Measurements from ENCODE around the gene SPOP.
A peak's percentile ranks its signal among the peaks of the same experiment; 100 is the strongest.

SPOP gene

GRCh38 chr17:49696233-49696761, 18.4 kb upstream of the SPOP start:
- no peak overlapping the region for H3K4me3 ChIP-seq (ENCODE audit: low read depth, low read length)
- no peak overlapping the region for H3K27ac ChIP-seq
- no peaks in the 10 kb centered on the region for H3K79me2 ChIP-seq
- H3K36me3 ChIP-seq (ENCODE audit: control insufficient read depth, insufficient read depth, low read length), result no peaks in the 10 kb centered on the region
- peaks cover 3% of the 10 kb centered on the region for H3K4me1 ChIP-seq
- H3K4me2 ChIP-seq (ENCODE audit: low read length), result no peak overlapping the region
- no peaks in the 10 kb centered on the region for H3K27me3 ChIP-seq (ENCODE audit: control insufficient read depth, insufficient read depth, low read length)
- no peak overlapping the region for H3K9ac ChIP-seq
- H3K9me3 ChIP-seq (ENCODE audit: control insufficient read depth, low read length), result no peaks in the 10 kb centered on the region
- TF ChIP-seq, protein P1, sequence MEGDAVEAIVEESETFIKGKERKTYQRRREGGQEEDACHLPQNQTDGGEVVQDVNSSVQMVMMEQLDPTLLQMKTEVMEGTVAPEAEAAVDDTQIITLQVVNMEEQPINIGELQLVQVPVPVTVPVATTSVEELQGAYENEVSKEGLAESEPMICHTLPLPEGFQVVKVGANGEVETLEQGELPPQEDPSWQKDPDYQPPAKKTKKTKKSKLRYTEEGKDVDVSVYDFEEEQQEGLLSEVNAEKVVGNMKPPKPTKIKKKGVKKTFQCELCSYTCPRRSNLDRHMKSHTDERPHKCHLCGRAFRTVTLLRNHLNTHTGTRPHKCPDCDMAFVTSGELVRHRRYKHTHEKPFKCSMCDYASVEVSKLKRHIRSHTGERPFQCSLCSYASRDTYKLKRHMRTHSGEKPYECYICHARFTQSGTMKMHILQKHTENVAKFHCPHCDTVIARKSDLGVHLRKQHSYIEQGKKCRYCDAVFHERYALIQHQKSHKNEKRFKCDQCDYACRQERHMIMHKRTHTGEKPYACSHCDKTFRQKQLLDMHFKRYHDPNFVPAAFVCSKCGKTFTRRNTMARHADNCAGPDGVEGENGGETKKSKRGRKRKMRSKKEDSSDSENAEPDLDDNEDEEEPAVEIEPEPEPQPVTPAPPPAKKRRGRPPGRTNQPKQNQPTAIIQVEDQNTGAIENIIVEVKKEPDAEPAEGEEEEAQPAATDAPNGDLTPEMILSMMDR (IDR thresholded peaks at IDR 0.05), result no peak
- H2AFZ ChIP-seq, result no peak overlapping the region

- H3K36me3 ChIP-seq (ENCODE audit: control insufficient read depth, insufficient read depth, low read length), result no peaks in the 10 kb centered on the region
- H3K4me1 ChIP-seq, result peaks cover 3% of the 10 kb centered on the region
- H3K27me3 ChIP-seq (ENCODE audit: control insufficient read depth, insufficient read depth, low read length), result no peaks in the 10 kb centered on the region
- H3K4me2 ChIP-seq (ENCODE audit: low read length), result no peak overlapping the region
- no peaks in the 10 kb centered on the region for H3K79me2 ChIP-seq
- TF ChIP-seq, protein P1 (IDR thresholded peaks at IDR 0.05), result no peak
- no peak overlapping the region for H3K27ac ChIP-seq
- no peak overlapping the region for H3K4me3 ChIP-seq (ENCODE audit: low read depth, low read length)
- no peak overlapping the region for H3K9ac ChIP-seq
- no peaks in the 10 kb centered on the region for H3K9me3 ChIP-seq (ENCODE audit: control insufficient read depth, low read length)
- H2AFZ ChIP-seq, result no peak overlapping the region
Measured at GRCh38 chr17:49695698-49696232, 17.9 kb upstream of the SPOP start.

DNA sequence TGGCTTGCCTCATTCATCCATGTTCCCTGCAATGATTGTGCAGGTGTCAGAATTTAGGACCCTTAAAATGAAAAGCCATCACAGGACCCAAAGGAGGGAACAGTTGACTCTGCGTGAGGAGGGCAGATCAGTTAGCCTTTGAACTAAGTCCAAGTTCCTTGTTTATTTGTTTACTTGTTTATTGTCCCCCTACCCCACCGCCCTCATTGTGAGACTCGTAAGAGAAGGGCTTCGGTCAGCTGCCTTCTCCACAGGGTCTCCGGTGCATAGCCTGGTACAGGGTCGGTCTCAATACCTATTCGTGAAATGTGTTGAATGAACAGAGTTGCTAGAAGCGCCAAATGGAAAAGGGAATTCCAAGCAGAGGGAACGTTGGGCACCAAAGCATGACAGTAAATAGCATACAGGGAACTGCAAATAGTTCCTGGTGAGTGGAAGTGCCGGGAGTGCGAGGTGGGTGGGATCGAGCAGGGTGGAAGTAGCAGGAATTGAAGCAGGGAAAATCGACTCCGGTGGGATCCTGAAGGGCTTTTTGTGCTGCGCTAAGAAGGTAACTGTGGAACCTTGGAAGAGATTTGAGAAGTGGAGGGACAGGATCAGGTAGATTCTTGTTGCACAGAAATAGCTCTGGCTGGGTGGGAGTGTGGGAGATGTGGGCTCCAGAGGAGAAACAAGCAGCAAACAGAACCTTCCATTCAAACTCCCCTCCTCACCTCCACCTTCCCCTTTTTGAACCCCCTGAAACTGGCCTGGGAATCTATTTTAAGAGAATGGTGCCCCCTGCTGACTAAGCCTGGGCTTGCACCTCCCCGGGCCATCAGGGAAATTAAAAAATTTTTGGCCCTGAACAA, 17.2 kb upstream of the SPOP start:
- Histone ChIP-seq H3K4me2 (ENCODE audit: low read length) (peak overlapping the region; percentile 42), H3K36me3 (ENCODE audit: control insufficient read depth, insufficient read depth, low read length) (no peaks in the 10 kb centered on the region), H2AFZ (no peak overlapping the region), H3K9ac (no peak overlapping the region), H3K4me3 (ENCODE audit: low read depth, low read length) (no peak overlapping the region), H3K27ac (no peak overlapping the region), H3K9me3 (ENCODE audit: control insufficient read depth, low read length) (no peaks in the 10 kb centered on the region), H3K79me2 (no peaks in the 10 kb centered on the region), H3K4me1 (peaks cover 3% of the 10 kb centered on the region), H3K27me3 (ENCODE audit: control insufficient read depth, insufficient read depth, low read length) (no peaks in the 10 kb centered on the region)
- TF ChIP-seq, protein P1 (IDR thresholded peaks at IDR 0.05), result peak; percentile 93

DNA sequence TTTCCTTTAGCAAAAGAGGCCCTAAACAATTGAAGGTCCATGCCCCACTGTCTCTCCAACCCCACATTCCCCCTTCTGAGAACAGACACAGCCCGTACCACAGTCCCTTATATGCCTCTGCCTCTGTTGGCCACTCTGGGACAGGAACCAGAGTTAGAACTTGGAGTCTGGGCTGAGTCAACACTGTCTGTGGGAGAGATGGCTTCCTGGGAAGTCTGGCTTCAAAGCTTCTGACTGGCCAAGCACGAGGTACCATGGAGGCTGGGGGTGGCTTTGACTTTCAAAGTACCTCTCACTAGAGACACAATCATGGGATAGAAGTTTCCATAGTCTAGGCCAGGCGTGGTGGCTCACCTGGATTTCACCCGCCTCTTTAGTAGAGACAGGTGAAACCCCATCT, 14.9 kb upstream of the SPOP start:
- Histone ChIP-seq H3K4me3 (ENCODE audit: low read depth, low read length) (no peak overlapping the region), H3K9ac (no peak overlapping the region), H3K4me1 (peaks cover 3% of the 10 kb centered on the region), H3K79me2 (no peaks in the 10 kb centered on the region), H3K27me3 (ENCODE audit: control insufficient read depth, insufficient read depth, low read length) (no peaks in the 10 kb centered on the region), H3K36me3 (ENCODE audit: control insufficient read depth, insufficient read depth, low read length) (no peaks in the 10 kb centered on the region), H3K9me3 (ENCODE audit: control insufficient read depth, low read length) (no peaks in the 10 kb centered on the region), H3K4me2 (ENCODE audit: low read length) (no peak overlapping the region), H2AFZ (no peak overlapping the region), H3K27ac (no peak overlapping the region)
- TF ChIP-seq, protein P1 (IDR thresholded peaks at IDR 0.05), result no peak
